Measurements from ENCODE around the gene CCDC182. TPM values are rescaled to one million over a fixed set of nuclear protein-coding genes. Genes with fewer than 3 reads are reported as not detected.

The CCDC182 gene
- total and polyA plus RNA-seq, 7 donors = not detected

- H3K27ac ChIP-seq = no peak overlapping the region
- no peak overlapping the region for H3K4me3 ChIP-seq
- H3K36me3 ChIP-seq = no peaks in the 10 kb centered on the region
- no peaks in the 10 kb centered on the region for H3K4me1 ChIP-seq
- intact Hi-C loops (cut with DNase I) = no loop called here
- WGBS, 2 donors = 97% methylated on average over 1 of the region's 1 CpG
- H3K27me3 ChIP-seq = no peaks in the 10 kb centered on the region
- no peaks in the 10 kb centered on the region for H3K9me3 ChIP-seq
- TF ChIP-seq POLR2A (IDR thresholded peaks at IDR 0.05) = no peak
- no peak for TF ChIP-seq CTCF (IDR thresholded peaks at IDR 0.05)
- TF ChIP-seq EP300 (IDR thresholded peaks at IDR 0.05) = no peak
- no peak for TF ChIP-seq POLR2AphosphoS5 (IDR thresholded peaks at IDR 0.05)
- DNase-seq = no peak
These were observed 40.7 kb downstream of the CCDC182 start for GRCh38 chr17:57704448-57704847.

GRCh38 chr17:57703273-57703672 lies 41.8 kb downstream of the CCDC182 start:
- Histone ChIP-seq H3K27ac (no peak overlapping the region), H3K4me3 (no peak overlapping the region), H3K36me3 (no peaks in the 10 kb centered on the region), H3K9me3 (no peaks in the 10 kb centered on the region), H3K4me1 (no peaks in the 10 kb centered on the region), H3K27me3 (no peaks in the 10 kb centered on the region)
- no peak for DNase-seq
- WGBS, 2 donors = 91 to 100% methylated on average over 1 of the region's 1 CpG
- intact Hi-C loops (cut with DNase I) = no loop called here
- TF ChIP-seq EP300 (IDR thresholded peaks at IDR 0.05) = no peak

- Histone ChIP-seq H3K4me1 (no peaks in the 10 kb centered on the region), H3K9me3 (no peaks in the 10 kb centered on the region), H3K36me3 (no peaks in the 10 kb centered on the region), H3K4me3 (no peak overlapping the region), H3K27me3 (no peaks in the 10 kb centered on the region), H3K27ac (no peak overlapping the region)
- intact Hi-C loops (cut with DNase I) = no loop called here
- TF ChIP-seq POLR2A (IDR thresholded peaks at IDR 0.05) (no peak), CTCF (IDR thresholded peaks at IDR 0.05) (no peak), EP300 (IDR thresholded peaks at IDR 0.05) (no peak), POLR2AphosphoS5 (IDR thresholded peaks at IDR 0.05) (no peak)
- DNase-seq = no peak
- WGBS, 2 donors = 89 to 96% methylated on average over 5 of the region's 5 CpGs
These were observed 44.0 kb downstream of the CCDC182 start for GRCh38 chr17:57701124-57701523.

- no peak overlapping the region for H3K4me3 ChIP-seq
- H3K4me1 ChIP-seq = no peaks in the 10 kb centered on the region
- intact Hi-C loops (cut with DNase I) = no loop called here
- no peak for TF ChIP-seq POLR2A (IDR thresholded peaks at IDR 0.05)
- TF ChIP-seq POLR2AphosphoS5 (IDR thresholded peaks at IDR 0.05) = no peak
- TF ChIP-seq CTCF (IDR thresholded peaks at IDR 0.05) = no peak
- no peaks in the 10 kb centered on the region for H3K9me3 ChIP-seq
- no peaks in the 10 kb centered on the region for H3K36me3 ChIP-seq
- no peak overlapping the region for H3K27ac ChIP-seq
- no peaks in the 10 kb centered on the region for H3K27me3 ChIP-seq
- no peak for DNase-seq
- 78 to 83% methylated on average over 9 of the region's 9 CpGs for WGBS, 2 donors
These were observed 45.3 kb downstream of the CCDC182 start for GRCh38 chr17:57699751-57700219.

GRCh38 chr17:57697891-57698711 lies 47.0 kb downstream of the CCDC182 start:
- H3K9me3 ChIP-seq = no peaks in the 10 kb centered on the region
- TF ChIP-seq EP300 (IDR thresholded peaks at IDR 0.05) = no peak
- TF ChIP-seq CTCF (IDR thresholded peaks at IDR 0.05) = no peak
- no peak for TF ChIP-seq POLR2AphosphoS5 (IDR thresholded peaks at IDR 0.05)
- TF ChIP-seq POLR2A (IDR thresholded peaks at IDR 0.05) = no peak
- DNase-seq = no peak
- WGBS, 2 donors = 58 to 71% methylated on average over 12 of the region's 12 CpGs
- intact Hi-C loops (cut with DNase I) = no loop called here
- no peaks in the 10 kb centered on the region for H3K36me3 ChIP-seq
- no peaks in the 10 kb centered on the region for H3K27me3 ChIP-seq
- H3K4me1 ChIP-seq = no peaks in the 10 kb centered on the region
- no peak overlapping the region for H3K4me3 ChIP-seq
- H3K27ac ChIP-seq = no peak overlapping the region

Data from sigmoid colon (tissue), 7 donors.